Esophagus squamous epithelium (tissue), 5 donors: ENCODE measurements around the gene PIH1D1. TPM values are rescaled to one million over a fixed set of nuclear protein-coding genes. Genes with fewer than 3 reads are reported as not detected.
"Not testable (repeated sequence)": the region's sequence is repeated elsewhere in the genome, so short reads cannot be mapped to it uniquely, and the experiment has no call there.

ENCODE experiments used
- DNase-seq: peaks from one replicate; lab custom pipeline; 2025; lab: John Stamatoyannopoulos, UW
- H3K27ac ChIP-seq, 4 donors: fragments of 200-600 bp; sonication (generic); one replicate each; pipeline ENCODE4 v1.5.1; 2016 to 2019; ENCODE audit warnings: mild to moderate bottlenecking in 1 of 4
- H3K27me3 ChIP-seq, 4 donors: fragments of 200-600 bp; sonication (generic); 1 replicate in 3 of 4; 2 replicates in 1 of 4; pipeline versions ENCODE4 v1.5.1 to v1.6.0; 2017 to 2021; ENCODE audit warnings: antibody characterized with exemption in 1 of 4
- H3K36me3 ChIP-seq, 3 donors: fragments of 200-600 bp; sonication (generic); one replicate each; pipeline ENCODE4 v1.5.1; 2016 to 2019
- H3K4me1 ChIP-seq, 3 donors: fragments of 200-600 bp; sonication (generic); one replicate each; pipeline ENCODE4 v1.5.1; 2017 to 2019
- H3K4me3 ChIP-seq, 4 donors: fragments of 200-600 bp; sonication (generic); 1 replicate in 3 of 4; 2 replicates in 1 of 4; pipeline ENCODE4 v1.5.1; 2016 to 2019; ENCODE audit warnings: mild to moderate bottlenecking in 2 of 4, moderate library complexity in 1 of 4
- H3K9me3 ChIP-seq, 3 donors: fragments of 200-600 bp; sonication (generic); one replicate each; pipeline ENCODE4 v1.5.1; 2016 to 2019
- POLR2A ChIP-seq, 4 donors: fragments of 450-650 bp; IDR thresholded peaks; one replicate each; pipeline ENCODE4 v1.6.1; 2017; ENCODE audit warnings: antibody characterized with exemption in 4 of 4, mild to moderate bottlenecking in 4 of 4, moderate library complexity in 3 of 4
- WGBS, 2 donors: methylation state at CpG; one replicate each; pipeline ENCODE4 v1.1.5; 2018; 5-methylcytosine and 5-hydroxymethylcytosine counted together
- intact Hi-C: fragments of 100-400 bp; cut with DNase I; formaldehyde crosslinking; loops from one replicate; pipeline ENCODE4 v1.15.0; 2022
- total RNA-seq, 4 donors: library from RNA; depleted of rRNA; stranded (reverse); fragments of >200 nt; gene quantifications; one replicate each; pipeline ENCODE4 v1.1.0, GENCODE V29; 2016
- TF ChIP-seq, protein P1 (sequence below), 6 experiments: fragments of 450-650 bp in 4 of 6; fragments of 200-600 bp in 2 of 6; sonication (generic) in 2 of 6; IDR thresholded peaks; one replicate each; pipeline ENCODE4 v1.5.1; 2016 to 2019; ENCODE audit warnings: antibody characterized with exemption in 6 of 6, mild to moderate bottlenecking in 4 of 6, moderate library complexity in 4 of 6
- donor health status: DM: yes; HTN: yes; CAD: no.

PIH1D1 gene
- total RNA-seq, 4 donors from 2014 or later: 54.4 to 91.2 (median 67.2) TPM

DNA sequence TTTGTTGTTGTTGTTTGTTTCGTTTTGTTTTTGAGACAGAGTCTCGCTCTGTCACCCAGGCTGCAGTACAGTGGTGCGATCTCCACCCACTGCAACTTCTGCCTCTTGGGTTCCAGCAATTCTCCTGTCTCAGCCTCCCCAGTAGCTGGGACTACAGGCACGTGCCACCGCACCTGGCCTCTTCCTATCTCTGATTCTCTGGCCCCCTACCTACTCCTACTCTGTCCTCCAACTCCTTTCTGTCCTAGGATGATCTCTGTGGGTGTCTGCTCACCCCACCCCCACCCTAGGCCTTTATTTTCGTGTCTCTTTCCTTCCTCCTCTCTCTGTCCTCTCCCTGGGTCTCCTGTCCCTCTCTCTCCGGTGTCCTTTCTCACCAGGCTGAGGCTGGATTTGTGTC, 1.2 kb downstream of the PIH1D1 start:
- peak overlapping the region in 2 of 4 donors; percentile 70 to 85 for H3K4me3 ChIP-seq
- H3K36me3 ChIP-seq: peaks cover 0 to 44% (median 10%) of the 10 kb centered on the region in 3 donors
- no peak for DNase-seq
- peaks cover 10 to 65% (median 14%) of the 10 kb centered on the region in 3 donors for H3K4me1 ChIP-seq
- no peaks in the 10 kb centered on the region for H3K9me3 ChIP-seq
- WGBS, 2 donors: 76 to 79% methylated on average over 7 of the region's 7 CpGs
- intact Hi-C loops: no loop called here
- no peaks in the 10 kb centered on the region for H3K27me3 ChIP-seq
- TF ChIP-seq, protein P1, sequence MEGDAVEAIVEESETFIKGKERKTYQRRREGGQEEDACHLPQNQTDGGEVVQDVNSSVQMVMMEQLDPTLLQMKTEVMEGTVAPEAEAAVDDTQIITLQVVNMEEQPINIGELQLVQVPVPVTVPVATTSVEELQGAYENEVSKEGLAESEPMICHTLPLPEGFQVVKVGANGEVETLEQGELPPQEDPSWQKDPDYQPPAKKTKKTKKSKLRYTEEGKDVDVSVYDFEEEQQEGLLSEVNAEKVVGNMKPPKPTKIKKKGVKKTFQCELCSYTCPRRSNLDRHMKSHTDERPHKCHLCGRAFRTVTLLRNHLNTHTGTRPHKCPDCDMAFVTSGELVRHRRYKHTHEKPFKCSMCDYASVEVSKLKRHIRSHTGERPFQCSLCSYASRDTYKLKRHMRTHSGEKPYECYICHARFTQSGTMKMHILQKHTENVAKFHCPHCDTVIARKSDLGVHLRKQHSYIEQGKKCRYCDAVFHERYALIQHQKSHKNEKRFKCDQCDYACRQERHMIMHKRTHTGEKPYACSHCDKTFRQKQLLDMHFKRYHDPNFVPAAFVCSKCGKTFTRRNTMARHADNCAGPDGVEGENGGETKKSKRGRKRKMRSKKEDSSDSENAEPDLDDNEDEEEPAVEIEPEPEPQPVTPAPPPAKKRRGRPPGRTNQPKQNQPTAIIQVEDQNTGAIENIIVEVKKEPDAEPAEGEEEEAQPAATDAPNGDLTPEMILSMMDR (IDR thresholded peaks at IDR 0.05): no peak
- no peak for TF ChIP-seq POLR2A (IDR thresholded peaks at IDR 0.05)
- H3K27ac ChIP-seq: no peak overlapping the region

DNA sequence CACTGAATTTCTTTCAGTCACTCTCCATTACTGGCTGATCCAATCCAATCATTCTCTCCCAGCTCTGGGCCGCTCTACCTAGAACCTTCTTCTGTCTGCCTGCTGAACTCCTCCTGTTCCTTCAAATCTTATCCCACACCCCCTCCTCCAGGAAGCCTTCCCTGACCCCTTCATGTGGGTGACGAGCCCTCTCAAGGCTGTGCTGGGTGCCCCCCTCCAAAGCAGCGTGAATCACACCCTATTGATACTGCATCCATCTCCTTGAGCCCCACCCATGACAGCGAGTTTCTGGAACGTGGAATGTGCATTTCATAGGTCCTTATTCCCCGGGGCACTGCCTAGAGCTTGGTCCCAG, 3.2 kb downstream of the PIH1D1 start:
- TF ChIP-seq, protein P1 (IDR thresholded peaks at IDR 0.05): no peak
- no peak for TF ChIP-seq POLR2A (IDR thresholded peaks at IDR 0.05)
- 76 to 100% methylated on average over 3 to 6 of the region's 6 CpGs for WGBS, 2 donors
- H3K27me3 ChIP-seq: no peaks in the 10 kb centered on the region
- H3K4me3 ChIP-seq: no peak overlapping the region
- H3K4me1 ChIP-seq: peaks cover 6 to 55% (median 6%) of the 10 kb centered on the region in 3 donors
- H3K36me3 ChIP-seq: peaks cover 0 to 44% (median 10%) of the 10 kb centered on the region in 3 donors
- H3K9me3 ChIP-seq: no peaks in the 10 kb centered on the region
- DNase-seq: no peak
- H3K27ac ChIP-seq: no peak overlapping the region
- intact Hi-C loops: no loop called here

DNA sequence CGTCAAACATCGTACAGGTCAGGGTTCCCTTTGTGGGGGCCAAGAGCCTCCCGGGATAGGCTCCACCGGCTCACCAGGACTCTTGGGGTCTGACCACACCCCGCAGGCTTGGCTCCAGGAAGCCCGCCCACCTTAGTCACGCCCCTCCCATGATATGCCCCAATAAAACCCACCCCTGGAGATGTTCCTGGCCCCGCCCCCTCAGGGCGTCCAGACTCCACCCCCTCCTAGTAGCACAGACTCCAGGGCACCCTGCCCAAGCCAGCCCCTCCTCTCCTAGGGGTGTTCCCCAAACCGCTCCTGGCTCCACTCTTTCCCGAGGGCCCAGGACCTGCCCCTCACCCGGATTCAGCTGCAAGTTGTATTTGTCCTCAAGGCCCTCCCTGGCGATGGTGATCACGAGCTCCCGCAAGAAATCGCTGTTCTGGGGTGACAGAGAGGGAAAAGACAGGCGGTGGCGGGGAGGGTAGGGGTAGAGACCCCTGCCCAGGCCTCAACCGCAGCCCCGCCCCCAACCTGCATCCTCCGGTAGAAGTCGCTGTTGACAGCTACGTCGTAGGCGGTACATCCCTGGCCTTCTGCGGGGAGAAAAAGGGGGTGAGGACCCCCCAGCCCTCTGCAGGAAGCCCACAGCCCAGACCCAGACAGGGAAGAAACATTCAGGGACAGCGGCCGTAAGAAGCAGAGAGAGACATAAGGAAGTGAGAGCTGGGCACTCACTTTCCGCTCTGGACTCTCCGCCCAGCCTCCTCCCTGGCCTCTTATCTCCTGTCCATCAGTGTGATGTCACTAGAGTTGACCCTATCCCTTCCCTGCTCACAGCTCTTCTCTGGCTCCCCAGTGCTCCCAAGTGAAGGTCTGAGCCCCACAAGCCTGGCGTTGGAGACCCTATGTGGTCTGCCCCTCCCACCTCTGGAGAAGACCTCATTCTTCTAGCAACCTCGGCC, 3.9 kb downstream of the PIH1D1 start:
- 77 to 87% methylated on average over 13 to 15 of the region's 32 CpGs for WGBS, 2 donors
- Histone ChIP-seq H3K9me3 (no peaks in the 10 kb centered on the region), H3K27ac (no peak overlapping the region), H3K36me3 (peaks cover 0 to 44% (median 10%) of the 10 kb centered on the region in 3 donors), H3K27me3 (peaks cover 0 to 3% (median 0%) of the 10 kb centered on the region in 4 donors), H3K4me3 (no peak overlapping the region), H3K4me1 (peaks cover 6 to 57% (median 6%) of the 10 kb centered on the region in 3 donors)
- intact Hi-C loops: no loop called here
- no peak for DNase-seq
- TF ChIP-seq, protein P1 (IDR thresholded peaks at IDR 0.05): no peak
- no peak for TF ChIP-seq POLR2A (IDR thresholded peaks at IDR 0.05)

DNA sequence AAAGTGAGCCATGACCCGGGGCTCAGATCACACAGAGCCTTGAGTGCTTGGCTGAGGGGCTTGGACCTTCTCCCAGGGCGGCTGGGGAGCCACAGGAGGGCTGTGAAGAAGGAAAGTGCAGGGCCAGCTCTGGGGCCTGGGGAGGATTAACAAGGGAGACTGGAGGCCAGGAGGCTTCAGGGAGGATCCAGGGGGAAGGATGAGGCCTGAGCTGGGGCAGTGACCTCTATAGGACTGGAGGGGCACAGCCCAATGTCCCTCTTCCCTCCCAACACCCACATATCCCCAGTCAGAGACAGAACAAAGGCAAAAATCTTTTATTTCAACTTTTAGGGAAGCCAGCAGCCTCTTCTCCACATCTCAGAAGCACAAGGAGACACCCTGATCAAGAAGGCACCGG, 5.6 kb downstream of the PIH1D1 start:
- Histone ChIP-seq H3K4me3 (no peak overlapping the region), H3K27ac (no peak overlapping the region), H3K9me3 (no peaks in the 10 kb centered on the region), H3K27me3 (peaks cover 0 to 20% (median 0%) of the 10 kb centered on the region in 4 donors), H3K4me1 (peaks cover 13 to 62% (median 23%) of the 10 kb centered on the region in 3 donors), H3K36me3 (peaks cover 0 to 44% (median 10%) of the 10 kb centered on the region in 3 donors)
- 56 to 58% methylated on average over 1 to 2 of the region's 3 CpGs for WGBS, 2 donors
- intact Hi-C loops: no loop called here
- DNase-seq: no peak
- no peak for TF ChIP-seq POLR2A (IDR thresholded peaks at IDR 0.05)
- TF ChIP-seq, protein P1 (IDR thresholded peaks at IDR 0.05): no peak

DNA sequence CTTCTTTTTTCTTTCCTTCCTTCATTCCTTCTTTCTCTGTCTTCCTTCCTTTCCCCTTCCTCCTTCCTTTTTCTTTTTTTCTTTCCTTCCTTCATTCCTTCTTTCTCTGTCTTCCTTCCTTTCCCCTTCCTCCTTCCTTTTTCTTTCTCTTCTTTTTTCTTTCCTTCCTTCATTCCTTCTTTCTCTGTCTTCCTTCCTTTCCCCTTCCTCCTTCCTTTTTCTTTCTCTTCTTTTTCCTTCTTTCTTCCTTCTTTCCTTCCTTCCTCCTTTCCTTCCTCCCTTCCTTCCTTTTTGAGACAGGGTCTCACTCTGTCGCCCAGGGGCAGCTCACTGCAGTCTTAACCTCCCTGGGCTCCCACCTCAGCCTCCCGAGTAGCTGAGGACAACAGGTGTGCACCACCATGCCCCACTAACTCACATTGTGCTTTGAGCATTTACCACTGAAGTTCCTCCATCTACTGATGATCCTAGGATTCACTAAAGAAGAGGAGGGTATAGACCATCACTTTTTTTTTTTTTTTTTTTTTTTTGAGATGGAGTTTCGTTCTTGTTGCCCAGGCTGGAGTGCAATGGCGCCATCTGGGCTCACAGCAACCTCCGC, 7.4 kb downstream of the PIH1D1 start:
- DNase-seq, H3K9me3 ChIP-seq, intact Hi-C loops: not testable (repeated sequence)
- H3K4me1 ChIP-seq: peaks cover 7 to 55% (median 18%) of the 10 kb centered on the region in 3 donors
- H3K27me3 ChIP-seq: peaks cover 3 to 38% (median 11%) of the 10 kb centered on the region in 4 donors
- H3K27ac ChIP-seq: peak overlapping the region in 2 of 4 donors; percentile 90 to 93
- WGBS, 2 donors: 44 to 67% methylated on average over 2 to 4 of the region's 5 CpGs
- peak overlapping the region in 3 of 4 donors; percentile 70 to 88 (median 85) for H3K4me3 ChIP-seq
- H3K36me3 ChIP-seq: peaks cover 0 to 34% (median 8%) of the 10 kb centered on the region in 3 donors
